GM23248 (cell line): ENCODE data around the gene ADPRHL1.

Source experiments
- EZH2 ChIP-seq: fragments of 200-600 bp; sonication (generic); IDR thresholded peaks from 2 replicates; pipeline ENCODE4 v1.6.1; 2018; ENCODE audit warnings: antibody characterized with exemption, mild to moderate bottlenecking; ENCODE audit not compliant: insufficient read depth, poor library complexity, severe bottlenecking
- EZH2phosphoT487 ChIP-seq: fragments of 200-600 bp; sonication (generic); IDR thresholded peaks from 2 replicates; pipeline ENCODE4 v1.6.1; 2018; ENCODE audit warnings: antibody characterized with exemption, moderate library complexity, mild to moderate bottlenecking, low read depth; ENCODE audit not compliant: insufficient read depth

DNA sequence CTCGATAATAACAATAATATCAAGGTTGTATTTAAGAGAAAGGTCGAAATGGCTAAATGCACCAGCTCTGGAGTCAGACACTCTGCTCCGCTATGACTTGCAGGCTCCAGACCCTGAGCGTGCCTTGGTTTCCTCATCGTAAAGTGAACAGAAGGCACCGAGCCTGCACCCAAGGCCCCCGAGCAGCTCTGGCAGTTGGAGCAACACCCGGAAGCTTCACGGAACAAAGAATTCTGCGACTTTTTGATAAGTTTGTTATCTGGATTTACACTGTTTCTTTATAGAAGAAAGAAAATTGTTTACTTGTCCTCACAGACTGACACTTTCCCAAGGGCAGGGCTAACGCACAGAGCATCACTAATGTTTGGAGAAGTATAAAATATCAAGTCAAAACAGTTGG, 93.7 kb downstream of the ADPRHL1 start:
- TF ChIP-seq EZH2 (no peak), EZH2phosphoT487 (no peak)
